K562 (cell line): Measurements from ENCODE around the gene ZNF319. TPM values are rescaled to one million over a fixed set of nuclear protein-coding genes. Genes with fewer than 3 reads are reported as not detected.

ENCODE experiments used
- ATAC-seq: fragments of 200-7000 bp; cut with Tn5 transposase; 3 replicates; pipeline ENCODE4 v1.9.1; 2020; ENCODE audit warnings: moderate library complexity
- BruUV-seq: library from RNA; stranded (reverse); fragments of 400-500 nt; replicated peaks from 2 replicates; lab custom pipeline; 2021; lab: Mats Ljungman, UMichigan
- CTCF ChIA-PET: fragments of 300-600 bp; formaldehyde crosslinking; extraction: SDS; loops from one replicate; lab custom pipeline; 2021; ENCODE audit warnings: low intra/inter-chr PET ratio; lab: Yijun Ruan, JAX
- POLR2A ChIA-PET: fragments of 300-600, 350-650 bp; sonication (Branson Sonifier 250); formaldehyde crosslinking; extraction: SDS; loops from one replicate; lab custom pipeline; 2021; ENCODE audit warnings: antibody characterized with exemption, inconsistent platforms; lab: Yijun Ruan, JAX
- DNase-seq, 4 experiments: peaks; one replicate each; pipeline versions ENCODE4 v3.0.0 to v3.0.0-alpha.2; 2011 to 2018; ENCODE audit warnings: low spot score in 3 of 4, mixed read lengths in 3 of 4; ENCODE audit errors: extremely low read depth in 1 of 4
- FAIRE-seq: peaks from 2 replicates; lab custom pipeline; 2011; peaks lifted over from hg19 to GRCh38; lab: Jason Lieb, UNC
- H2AFZ ChIP-seq: 2 replicates; pipeline ENCODE4 v1.6.0; 2011; ENCODE audit warnings: low read depth, low read length, control low read depth, inconsistent platforms
- H3K27ac ChIP-seq: fragments of 200-600 bp; 3 replicates; pipeline ENCODE4 v1.8.0; 2011; ENCODE audit warnings: low read depth, mild to moderate bottlenecking, control low read depth, inconsistent platforms, low read length, moderate library complexity, mixed read lengths; ENCODE audit errors: extremely low read depth
- H3K27me3 ChIP-seq, 2 experiments: fragments of 300-600 bp in 1 of 2; 2 replicates in 1 of 2; 3 replicates in 1 of 2; pipeline versions ENCODE4 v1.6.0 to v1.8.0; 2011; ENCODE audit warnings: inconsistent platforms in 2 of 2, low read length in 2 of 2, mild to moderate bottlenecking in 1 of 2, mixed read lengths in 1 of 2, moderate library complexity in 1 of 2; ENCODE audit not compliant: control insufficient read depth in 2 of 2, insufficient read depth in 2 of 2
- H3K36me3 ChIP-seq: fragments of 300-600 bp; 3 replicates; pipeline ENCODE4 v1.8.0; 2011; ENCODE audit warnings: mild to moderate bottlenecking, low read length, inconsistent platforms; ENCODE audit not compliant: control insufficient read depth, insufficient read depth
- H3K4me1 ChIP-seq, 2 experiments: fragments of 200-600 bp in 1 of 2; replicated peaks in 1 of 2; 2 replicates in 1 of 2; 3 replicates in 1 of 2; pipeline versions ENCODE4 v1.5.1 to v1.8.0; 2011; ENCODE audit warnings: inconsistent platforms in 2 of 2, low read length in 2 of 2, mild to moderate bottlenecking in 1 of 2, mixed read lengths in 1 of 2, moderate library complexity in 1 of 2; ENCODE audit not compliant: control insufficient read depth in 2 of 2, insufficient read depth in 2 of 2
- H3K4me2 ChIP-seq: 2 replicates; pipeline ENCODE4 v1.6.1; 2011; ENCODE audit warnings: low read length, control low read depth, inconsistent platforms, mixed read lengths; ENCODE audit not compliant: insufficient read depth
- H3K4me3 ChIP-seq: fragments of 200-600 bp; sonication (generic), shearing (Covaris generic); 2 replicates; pipeline ENCODE4 v1.5.1; 2016; ENCODE audit warnings: control low read depth, inconsistent platforms
- H3K79me2 ChIP-seq: fragments of 200-600 bp; 3 replicates; pipeline ENCODE4 v1.8.0; 2011; ENCODE audit warnings: low read length, inconsistent platforms; ENCODE audit not compliant: control insufficient read depth, insufficient read depth
- H3K9ac ChIP-seq, 2 experiments: 2 replicates each; pipeline versions ENCODE4 v1.6.0 to v1.6.1; 2011; ENCODE audit warnings: low read depth in 2 of 2, low read length in 2 of 2, control low read depth in 1 of 2, inconsistent platforms in 1 of 2, mild to moderate bottlenecking in 1 of 2, mixed read lengths in 1 of 2; ENCODE audit not compliant: insufficient read depth in 1 of 2
- H3K9me1 ChIP-seq: one replicate; pipeline ENCODE4 v1.6.0; 2011; ENCODE audit warnings: inconsistent platforms, mild to moderate bottlenecking, low read length, moderate library complexity; ENCODE audit not compliant: control insufficient read depth, insufficient read depth
- H3K9me3 ChIP-seq: replicated peaks from 2 replicates; pipeline ENCODE4 v1.5.1; 2011; ENCODE audit warnings: low read depth, low read length, inconsistent platforms; ENCODE audit not compliant: control insufficient read depth, insufficient read depth
- H4K20me1 ChIP-seq: replicated peaks from 2 replicates; pipeline ENCODE4 v1.6.1; 2011; ENCODE audit warnings: low read length, inconsistent platforms, mixed read lengths; ENCODE audit not compliant: control insufficient read depth, insufficient read depth
- EGR1 ChIP-seq: fragments of 450-650 bp; conservative IDR thresholded peaks from 2 replicates; pipeline ENCODE4 v1.6.1; 2017; ENCODE audit warnings: mild to moderate bottlenecking
- HNRNPH1 ChIP-seq: fragments of 200-400 bp; formaldehyde crosslinking; optimal IDR thresholded peaks from 2 replicates; pipeline ENCODE3; 2017; ENCODE audit warnings: low read depth, mild to moderate bottlenecking, low read length, moderate library complexity
- HOMEZ ChIP-seq: fragments of 250-450 bp; sonication (Bioruptor Pico); IDR thresholded peaks from 2 replicates; pipeline ENCODE4 v1.4.0; 2020; ENCODE audit warnings: mild to moderate bottlenecking, moderate library complexity
- NR2C2 ChIP-seq, 2 experiments: fragments of 200-800 bp in 1 of 2; sonication (Bioruptor generic) in 1 of 2; sonication (generic) in 1 of 2; formaldehyde crosslinking in 1 of 2; IDR thresholded peaks; 2 replicates each; pipeline versions ENCODE4 v1.6.1 to v1.8.0; 2016 to 2022; ENCODE audit warnings: mild to moderate bottlenecking in 1 of 2, missing compliant biosample characterization in 1 of 2, missing genetic modification characterization in 1 of 2, missing genetic modification reagents in 1 of 2
- RFX1 ChIP-seq: fragments of 450-650 bp; IDR thresholded peaks from 2 replicates; pipeline ENCODE4 v1.6.1; 2016; ENCODE audit warnings: mild to moderate bottlenecking, moderate library complexity
- SIRT6 ChIP-seq: IDR thresholded peaks from one replicate; pipeline ENCODE4 v1.6.1; 2012; ENCODE audit warnings: low read depth, mild to moderate bottlenecking, control low read depth, inconsistent platforms, low read length, moderate library complexity
- SRF ChIP-seq, 2 experiments: fragments of 250-450, 450-650 bp in 1 of 2; sonication (Bioruptor Pico) in 1 of 2; sonication (generic) in 1 of 2; formaldehyde crosslinking; IDR thresholded peaks; 2 replicates each; pipeline versions ENCODE4 v1.5.0 to v1.5.1; 2020 to 2022; ENCODE audit warnings: mild to moderate bottlenecking in 1 of 2, missing genetic modification reagents in 1 of 2
- XRCC4 ChIP-seq: IDR thresholded peaks from one replicate; pipeline ENCODE4 v1.6.1; 2011; ENCODE audit not compliant: insufficient read depth, insufficient read length; ENCODE audit errors: extremely low read depth
- ZNF407 ChIP-seq: fragments of 450-650 bp; IDR thresholded peaks from 2 replicates; pipeline ENCODE4 v1.6.1; 2016; ENCODE audit warnings: low read depth
- WGBS: fragments of 100-300 bp; shearing (Covaris generic); methylation state at CpG from one replicate; pipeline ENCODE4 v1.1.6; 2016; ENCODE audit warnings: low coverage, mixed read lengths; ENCODE audit not compliant: insufficient coverage; ENCODE audit errors: missing lambda C conversion rate; 5-methylcytosine and 5-hydroxymethylcytosine counted together
- in situ Hi-C: fragments of 300-500 bp; cut with MboI; formaldehyde crosslinking; loops from 4 replicates; pipeline ENCODE4 v1.15.0; 2018; ENCODE audit warnings: inconsistent platforms, mixed read lengths
- intact Hi-C: fragments of 100-400 bp; cut with micrococcal nuclease; formaldehyde crosslinking; loops from 2 replicates; pipeline ENCODE4 v1.14.2; 2022
- polyA plus RNA-seq, 8 experiments: library from polyadenylated mRNA; depleted of rRNA in 4 of 8; stranded (reverse) in 5 of 8; unstranded in 3 of 8; fragments of >200 nt; fragmentation: Nextera tagmentation in 2 of 8; fragmentation: Illumina TruSeq in 1 of 8; extraction: Ambion mirVana in 2 of 8; extraction: Trizol in 1 of 8; gene quantifications; 2 replicates each; pipeline versions ENCODE4 v1.2.1 to v1.2.3, GENCODE V29; 2011 to 2014; ENCODE audit warnings: inconsistent platforms in 1 of 8, missing spikeins in 1 of 8
- total RNA-seq, 7 experiments: library from RNA; depleted of rRNA in 6 of 7; stranded (reverse); fragments of >200 nt in 6 of 7; fragmentation: Illumina TruSeq in 2 of 7; extraction: Trizol in 2 of 7; gene quantifications; 2 replicates each; pipeline versions ENCODE4 v1.2.1 to v1.2.3, GENCODE V29; 2011 to 2021; ENCODE audit warnings: low replicate concordance in 1 of 7

The ZNF319 gene
- total and polyA plus RNA-seq, 9 of the 15 experiments (the other 6 are each of a cell fraction or from before 2014, with no cell fraction given): 0.20 to 5.7 (median 1.4) TPM

GRCh38 chr16:57960310-57960709 lies 40.2 kb downstream of the ZNF319 start (continued):
- TF ChIP-seq HOMEZ (CRISPR knock-in tag) (no peak), NR2C2 (CRISPR knock-in tag; IDR thresholded peaks at IDR 0.05) (no peak), NR2C2 (tag; IDR thresholded peaks at IDR 0.05) (no peak), RFX1 (no peak), SIRT6 (no peak)

- no peaks in the 10 kb centered on the region for H3K9me1 ChIP-seq
- ChIA-PET POLR2A (interaction anchor here (0.6 to 0.7 kb wide), 2 partner anchors 11 to 368 kb away, joined by 3 read pairs; no protein-coding TSS in a partner anchor), CTCF (no interaction called here)
- no peaks in the 10 kb centered on the region for H3K79me2 ChIP-seq
- BruUV-seq: no TSS peak
- in situ Hi-C loops: no loop called here
- H3K36me3 ChIP-seq: no peaks in the 10 kb centered on the region
- H3K27me3 ChIP-seq: no peaks in the 10 kb centered on the region; a peak in 1 of 5 replicates
- peaks cover 0 to 23% of the 10 kb centered on the region in 2 experiments; a peak in 3 of 5 replicates for H3K4me1 ChIP-seq
- intact Hi-C loops: no loop called here
- DNase-seq: no peak
- H2AFZ ChIP-seq: no peak overlapping the region
- no peaks in the 10 kb centered on the region for H4K20me1 ChIP-seq
- no peak overlapping the region for H3K4me3 ChIP-seq
- 14% methylated on average over 11 of the region's 11 CpGs for WGBS
- no peak overlapping the region for H3K27ac ChIP-seq
- no peak for FAIRE-seq
- no peak overlapping the region for H3K4me2 ChIP-seq
- H3K9me3 ChIP-seq: no peaks in the 10 kb centered on the region
- ATAC-seq: no peak
- no peak overlapping the region for H3K9ac ChIP-seq
- TF ChIP-seq XRCC4: no peak
- TF ChIP-seq SRF (CRISPR knock-in tag; IDR thresholded peaks at IDR 0.05): no peak
- no peak for TF ChIP-seq EGR1
- TF ChIP-seq ZNF407: no peak
- no peak for TF ChIP-seq HNRNPH1
Observed at GRCh38 chr16:57959804-57960203, 40.7 kb downstream of the ZNF319 start.
